Measurements from ENCODE around the gene LAMB2. TPM values are rescaled to one million over a fixed set of nuclear protein-coding genes. Genes with fewer than 3 reads are reported as not detected.
A peak's percentile ranks its signal among the peaks of the same experiment; 100 is the strongest.

Gene LAMB2
- total RNA-seq, 3 donors from 2014 or later: 52.1 to 354 (median 82.0) TPM

DNA sequence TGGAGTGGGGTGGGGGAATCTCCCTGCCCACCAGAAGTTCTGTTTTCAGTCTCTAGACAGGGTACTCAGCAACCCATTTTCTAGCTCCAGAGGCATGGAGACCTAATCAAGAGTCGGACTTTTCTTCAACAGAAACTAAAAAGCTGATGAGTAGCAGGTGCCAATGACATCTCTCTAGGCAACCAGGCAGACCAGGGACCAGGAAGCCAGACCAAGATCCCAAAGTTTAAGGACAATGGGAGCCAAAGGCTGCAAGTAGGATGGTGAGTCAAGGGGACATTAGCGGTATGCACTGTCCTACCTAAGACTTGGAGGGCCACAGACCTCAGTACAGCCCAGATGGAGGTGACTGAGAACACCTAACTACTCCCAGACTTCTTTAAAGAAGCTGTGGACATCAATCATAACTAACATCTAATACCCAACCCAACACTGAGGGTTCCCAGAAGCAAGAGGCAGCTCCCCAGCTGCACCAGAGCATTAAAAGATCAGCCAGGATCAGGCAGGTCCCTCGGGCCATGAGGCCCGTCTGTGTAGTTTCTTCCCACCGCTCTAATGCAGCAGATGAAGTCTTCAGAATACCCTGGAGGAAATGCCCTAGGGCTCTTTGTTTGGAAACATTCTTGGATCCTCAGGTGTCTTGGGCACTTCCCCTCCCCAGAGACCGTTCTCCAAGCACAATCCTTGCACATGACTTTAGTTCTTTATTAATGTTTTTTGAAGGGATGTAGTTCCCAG lies 32.3 kb upstream of the LAMB2 start:
- DNase-seq (no peak), ATAC-seq (no peak)
- Histone ChIP-seq H3K4me1 (ENCODE audit: low read depth) (peaks cover 13% of the 10 kb centered on the region), H3K9me3 (no peaks in the 10 kb centered on the region), H3K4me3 (peak overlapping the region; percentile 98), H3K36me3 (ENCODE audit: low read depth) (no peaks in the 10 kb centered on the region)
- intact Hi-C loops (cut with DNase I, micrococcal nuclease): loop anchor here in 1 of 2 donors (10.0 kb wide), 1 partner anchor 290 kb away; no protein-coding TSS in a partner anchor
- TF ChIP-seq, protein P1, sequence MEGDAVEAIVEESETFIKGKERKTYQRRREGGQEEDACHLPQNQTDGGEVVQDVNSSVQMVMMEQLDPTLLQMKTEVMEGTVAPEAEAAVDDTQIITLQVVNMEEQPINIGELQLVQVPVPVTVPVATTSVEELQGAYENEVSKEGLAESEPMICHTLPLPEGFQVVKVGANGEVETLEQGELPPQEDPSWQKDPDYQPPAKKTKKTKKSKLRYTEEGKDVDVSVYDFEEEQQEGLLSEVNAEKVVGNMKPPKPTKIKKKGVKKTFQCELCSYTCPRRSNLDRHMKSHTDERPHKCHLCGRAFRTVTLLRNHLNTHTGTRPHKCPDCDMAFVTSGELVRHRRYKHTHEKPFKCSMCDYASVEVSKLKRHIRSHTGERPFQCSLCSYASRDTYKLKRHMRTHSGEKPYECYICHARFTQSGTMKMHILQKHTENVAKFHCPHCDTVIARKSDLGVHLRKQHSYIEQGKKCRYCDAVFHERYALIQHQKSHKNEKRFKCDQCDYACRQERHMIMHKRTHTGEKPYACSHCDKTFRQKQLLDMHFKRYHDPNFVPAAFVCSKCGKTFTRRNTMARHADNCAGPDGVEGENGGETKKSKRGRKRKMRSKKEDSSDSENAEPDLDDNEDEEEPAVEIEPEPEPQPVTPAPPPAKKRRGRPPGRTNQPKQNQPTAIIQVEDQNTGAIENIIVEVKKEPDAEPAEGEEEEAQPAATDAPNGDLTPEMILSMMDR (IDR thresholded peaks at IDR 0.05): no peak

DNA sequence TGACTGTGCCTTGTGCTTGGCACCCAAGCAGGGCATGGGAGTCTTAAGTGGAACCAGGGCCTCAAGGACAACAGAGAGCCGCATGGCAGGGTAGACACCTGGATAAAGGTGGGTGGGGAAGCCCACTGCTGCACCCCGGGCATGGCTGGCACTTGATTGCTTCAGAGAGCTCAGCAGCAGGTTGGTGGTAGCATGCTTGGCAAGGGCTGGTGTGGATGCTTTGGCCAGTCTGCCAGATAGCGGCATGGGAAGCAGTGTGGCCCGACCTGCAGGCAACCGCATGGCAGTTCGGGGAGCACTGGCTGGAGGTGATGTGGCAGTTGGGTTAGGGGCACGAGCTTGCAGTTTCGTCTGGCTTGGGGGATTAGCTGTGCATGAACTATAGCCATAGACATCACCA lies 30.8 kb upstream of the LAMB2 start:
- H3K9me3 ChIP-seq: no peaks in the 10 kb centered on the region
- intact Hi-C loops (cut with DNase I, micrococcal nuclease): loop anchor here in 1 of 2 donors (10.0 kb wide), 1 partner anchor 291 kb away; no protein-coding TSS in a partner anchor
- H3K36me3 ChIP-seq (ENCODE audit: low read depth): no peaks in the 10 kb centered on the region
- no peak for ATAC-seq
- peak in 1 of 3 donors; percentile 46 for DNase-seq
- TF ChIP-seq, protein P1 (IDR thresholded peaks at IDR 0.05): no peak
- no peak overlapping the region for H3K4me3 ChIP-seq
- peaks cover 13% of the 10 kb centered on the region for H3K4me1 ChIP-seq (ENCODE audit: low read depth)

DNA sequence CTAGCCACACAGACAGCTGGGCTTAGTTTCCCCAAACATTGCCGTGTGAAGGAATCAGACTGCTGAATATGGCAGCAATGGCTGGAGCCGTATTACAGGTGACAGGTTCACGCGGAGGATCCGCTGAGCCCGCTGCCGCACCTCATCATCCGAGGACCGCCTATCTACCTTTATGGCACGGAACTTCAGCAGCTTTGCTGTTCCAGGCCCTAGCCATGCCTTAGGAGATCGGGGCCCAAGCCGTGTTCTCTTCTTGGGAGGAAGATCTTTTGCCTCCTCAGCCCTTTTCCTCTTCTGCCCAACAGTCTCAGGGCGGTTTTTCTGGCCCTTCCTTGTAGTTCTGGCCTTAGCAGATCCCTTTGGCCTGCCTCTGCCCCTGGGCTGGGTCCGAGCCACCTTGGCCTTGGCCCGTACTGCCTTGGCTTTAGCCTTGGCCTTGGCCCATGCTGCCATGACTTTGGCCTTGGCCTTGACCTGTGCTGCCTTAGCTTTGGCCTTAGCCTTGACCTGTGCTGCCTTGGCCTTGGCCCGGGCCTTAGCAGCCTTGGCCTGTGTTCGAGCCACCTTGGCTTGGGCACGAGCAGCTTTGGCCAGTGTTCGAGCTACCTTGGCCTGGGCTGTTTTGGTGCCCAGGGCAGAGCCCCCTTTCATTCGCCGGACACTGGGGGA lies 30.0 kb upstream of the LAMB2 start:
- intact Hi-C loops (cut with DNase I, micrococcal nuclease): loop anchor here in 1 of 2 donors (10.0 kb wide), 1 partner anchor 292 kb away; no protein-coding TSS in a partner anchor
- no peak for DNase-seq
- Histone ChIP-seq H3K9me3 (no peaks in the 10 kb centered on the region), H3K4me3 (no peak overlapping the region), H3K36me3 (ENCODE audit: low read depth) (no peaks in the 10 kb centered on the region), H3K4me1 (ENCODE audit: low read depth) (peaks cover 13% of the 10 kb centered on the region)
- no peak for ATAC-seq
- TF ChIP-seq, protein P1 (IDR thresholded peaks at IDR 0.05): no peak

DNA sequence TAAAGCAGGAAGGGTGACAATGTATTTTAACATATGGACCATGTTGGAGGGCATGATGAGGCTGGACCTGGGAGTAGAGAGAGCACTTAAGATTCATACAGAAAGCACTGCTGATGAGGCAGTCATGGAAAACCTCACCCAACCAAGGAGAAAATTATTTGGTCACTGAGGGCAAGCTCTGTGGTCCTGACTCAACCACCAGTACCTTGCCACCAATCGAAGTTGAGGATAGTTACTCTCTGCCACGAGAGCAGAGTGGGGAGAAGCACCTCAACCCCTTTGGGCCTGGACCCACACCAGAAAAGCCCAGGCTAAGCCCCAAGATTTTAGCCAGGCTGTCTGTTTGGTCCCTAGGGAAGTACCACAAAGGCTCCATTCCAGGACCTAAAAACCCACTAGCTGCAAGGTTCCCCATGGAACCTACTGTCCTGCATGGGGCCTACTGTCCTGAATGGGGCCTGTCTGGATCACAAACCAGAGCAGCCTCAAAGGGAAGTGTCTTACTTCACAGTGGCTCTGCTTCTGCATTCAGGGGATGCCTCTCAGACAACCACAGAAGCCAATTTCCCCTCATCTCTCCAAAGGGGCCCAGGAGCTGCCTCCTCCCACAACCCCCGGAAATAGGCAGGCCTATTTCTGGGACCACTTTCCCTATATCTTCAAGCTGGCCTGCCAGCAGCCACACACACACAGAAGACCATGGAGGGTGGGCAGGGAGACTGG lies 29.1 kb upstream of the LAMB2 start:
- Histone ChIP-seq H3K4me1 (ENCODE audit: low read depth) (peaks cover 13% of the 10 kb centered on the region), H3K4me3 (no peak overlapping the region), H3K36me3 (ENCODE audit: low read depth) (no peaks in the 10 kb centered on the region), H3K9me3 (no peaks in the 10 kb centered on the region)
- DNase-seq (no peak), ATAC-seq (no peak)
- TF ChIP-seq, protein P1 (IDR thresholded peaks at IDR 0.05): no peak
- intact Hi-C loops (cut with DNase I, micrococcal nuclease): loop anchor here in 1 of 2 donors (10.0 kb wide), 1 partner anchor 293 kb away; no protein-coding TSS in a partner anchor

DNA sequence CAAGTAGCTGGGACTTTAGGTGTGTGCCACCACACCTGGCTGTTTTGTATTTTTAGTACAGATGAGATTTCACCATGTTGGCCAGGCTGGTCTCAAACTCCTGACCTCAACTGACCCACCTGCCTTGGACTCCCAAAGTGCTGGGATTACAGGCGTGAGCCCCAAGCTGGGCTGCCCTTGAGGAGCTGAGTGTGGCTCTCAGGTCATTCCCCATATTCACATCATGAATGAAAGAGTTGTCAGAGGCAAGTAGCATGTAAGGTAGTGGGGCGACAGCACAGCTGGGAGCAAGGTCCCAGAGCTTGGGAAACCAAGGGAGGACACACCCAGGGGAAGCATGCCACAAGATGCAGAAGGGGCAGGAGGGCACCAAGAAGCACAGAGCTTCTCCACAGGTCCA lies 28.3 kb upstream of the LAMB2 start:
- DNase-seq (no peak), ATAC-seq (no peak)
- no peak overlapping the region for H3K4me3 ChIP-seq
- peaks cover 8% of the 10 kb centered on the region for H3K4me1 ChIP-seq (ENCODE audit: low read depth)
- H3K36me3 ChIP-seq (ENCODE audit: low read depth): no peaks in the 10 kb centered on the region
- intact Hi-C loops (cut with DNase I, micrococcal nuclease): loop anchor here in 1 of 2 donors (10.0 kb wide), 1 partner anchor 294 kb away; no protein-coding TSS in a partner anchor
- no peaks in the 10 kb centered on the region for H3K9me3 ChIP-seq
- TF ChIP-seq, protein P1 (IDR thresholded peaks at IDR 0.05): no peak
